ENCODE measurements around the gene C19orf44. TPM values are rescaled to one million over a fixed set of nuclear protein-coding genes. Genes with fewer than 3 reads are reported as not detected.
"Not testable (repeated sequence)": the region's sequence is repeated elsewhere in the genome, so short reads cannot be mapped to it uniquely, and the experiment has no call there.

The C19orf44 gene
- polyA plus RNA-seq, 1 experiment = 2.3 TPM

DNA sequence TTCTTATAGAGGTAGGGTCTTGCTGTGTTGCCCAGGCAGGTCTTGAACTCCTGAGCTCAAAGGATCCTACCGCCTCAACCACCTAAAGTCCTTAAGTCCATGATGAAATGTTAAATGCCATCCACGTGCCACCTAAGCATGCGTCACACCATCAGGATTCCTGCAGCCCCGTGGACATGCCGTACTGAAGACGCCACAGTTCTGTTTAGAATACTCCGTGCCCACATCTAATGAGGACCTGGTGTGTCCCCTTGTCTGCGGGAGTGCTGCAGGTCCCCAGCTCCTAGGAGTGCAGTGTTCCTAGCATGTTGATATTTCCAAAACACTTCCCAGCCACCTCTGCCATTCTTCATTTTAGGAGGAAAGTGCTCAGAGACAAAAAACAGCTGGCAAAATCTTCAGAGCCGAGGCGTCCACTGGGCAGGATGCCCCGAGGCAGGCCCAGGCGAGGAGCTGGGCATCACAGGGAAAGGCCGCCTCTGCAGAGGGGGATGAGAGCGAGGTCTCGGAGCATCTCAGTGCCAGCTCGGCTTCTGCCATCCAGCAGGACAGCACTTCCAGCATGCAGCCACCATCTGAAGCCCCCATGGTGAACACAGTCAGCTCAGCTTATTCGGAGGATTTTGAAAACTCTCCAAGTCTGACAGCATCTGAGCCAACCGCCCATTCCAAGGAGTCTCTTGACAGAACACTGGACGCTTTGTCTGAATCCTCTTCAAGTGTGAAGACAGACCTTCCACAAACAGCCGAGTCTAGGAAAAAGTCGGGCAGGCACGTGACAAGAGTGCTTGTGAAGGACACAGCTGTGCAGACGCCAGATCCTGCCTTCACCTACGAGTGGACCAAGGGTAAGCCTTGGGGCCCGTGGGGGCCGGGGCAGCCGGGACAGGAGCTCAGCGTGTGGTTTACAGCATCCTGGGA, 13.2 kb downstream of the C19orf44 start:
- no peaks in the 10 kb centered on the region for H3K27me3 ChIP-seq (ENCODE audit: control insufficient read depth, insufficient read depth, low read length)
- ChIA-PET POLR2A (interaction anchor here (0.7 to 1.2 kb wide), 3 partner anchors 13 to 32 kb away, joined by 3 to 4 read pairs (median 3); partner anchors contain the start of genes C19orf44 and CALR3), CTCF (interaction anchor here (1.2 kb wide), 1 partner anchor 92 kb away, joined by 4 read pairs; no protein-coding TSS in a partner anchor)
- no peak overlapping the region for H3K4me3 ChIP-seq (ENCODE audit: low read depth, low read length)
- TF ChIP-seq, protein P1, sequence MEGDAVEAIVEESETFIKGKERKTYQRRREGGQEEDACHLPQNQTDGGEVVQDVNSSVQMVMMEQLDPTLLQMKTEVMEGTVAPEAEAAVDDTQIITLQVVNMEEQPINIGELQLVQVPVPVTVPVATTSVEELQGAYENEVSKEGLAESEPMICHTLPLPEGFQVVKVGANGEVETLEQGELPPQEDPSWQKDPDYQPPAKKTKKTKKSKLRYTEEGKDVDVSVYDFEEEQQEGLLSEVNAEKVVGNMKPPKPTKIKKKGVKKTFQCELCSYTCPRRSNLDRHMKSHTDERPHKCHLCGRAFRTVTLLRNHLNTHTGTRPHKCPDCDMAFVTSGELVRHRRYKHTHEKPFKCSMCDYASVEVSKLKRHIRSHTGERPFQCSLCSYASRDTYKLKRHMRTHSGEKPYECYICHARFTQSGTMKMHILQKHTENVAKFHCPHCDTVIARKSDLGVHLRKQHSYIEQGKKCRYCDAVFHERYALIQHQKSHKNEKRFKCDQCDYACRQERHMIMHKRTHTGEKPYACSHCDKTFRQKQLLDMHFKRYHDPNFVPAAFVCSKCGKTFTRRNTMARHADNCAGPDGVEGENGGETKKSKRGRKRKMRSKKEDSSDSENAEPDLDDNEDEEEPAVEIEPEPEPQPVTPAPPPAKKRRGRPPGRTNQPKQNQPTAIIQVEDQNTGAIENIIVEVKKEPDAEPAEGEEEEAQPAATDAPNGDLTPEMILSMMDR (IDR thresholded peaks at IDR 0.05; ENCODE audit: low read depth, low read length) = no peak
- H3K27ac ChIP-seq (ENCODE audit: low read depth, low read length) = peak overlapping the region; percentile 68
- DNase-seq (ENCODE audit: low read depth, low spot score) = peak; percentile 20
- no peaks in the 10 kb centered on the region for H3K9me3 ChIP-seq (ENCODE audit: control insufficient read depth, insufficient read depth, low read length)

- H3K4me3 ChIP-seq (ENCODE audit: low read depth, low read length); CTCF ChIA-PET; H3K9me3 ChIP-seq (ENCODE audit: control insufficient read depth, insufficient read depth, low read length); H3K27ac ChIP-seq (ENCODE audit: low read depth, low read length); DNase-seq (ENCODE audit: low read depth, low spot score); H3K27me3 ChIP-seq (ENCODE audit: control insufficient read depth, insufficient read depth, low read length); POLR2A ChIA-PET: not testable (repeated sequence)
Observed at GRCh38 chr19:16512611-16513010, 16.4 kb downstream of the C19orf44 start.

- ChIA-PET POLR2A (interaction anchor here (1.0 kb wide), 1 partner anchor 18 kb away, joined by 4 read pairs; the partner anchor contains the start of genes C19orf44 and CALR3), CTCF (no interaction called here)
- Histone ChIP-seq H3K27ac (ENCODE audit: low read depth, low read length) (no peak overlapping the region), H3K9me3 (ENCODE audit: control insufficient read depth, insufficient read depth, low read length) (no peaks in the 10 kb centered on the region; the same call in 1 of the 2 replicates), H3K27me3 (ENCODE audit: control insufficient read depth, insufficient read depth, low read length) (no peaks in the 10 kb centered on the region), H3K4me3 (ENCODE audit: low read depth, low read length) (no peak overlapping the region)
- TF ChIP-seq, protein P1 (IDR thresholded peaks at IDR 0.05; ENCODE audit: low read depth, low read length) = no peak
- DNase-seq (ENCODE audit: low read depth, low spot score) = no peak
Observed at GRCh38 chr19:16514383-16515019, 18.3 kb downstream of the C19orf44 start.

DNA sequence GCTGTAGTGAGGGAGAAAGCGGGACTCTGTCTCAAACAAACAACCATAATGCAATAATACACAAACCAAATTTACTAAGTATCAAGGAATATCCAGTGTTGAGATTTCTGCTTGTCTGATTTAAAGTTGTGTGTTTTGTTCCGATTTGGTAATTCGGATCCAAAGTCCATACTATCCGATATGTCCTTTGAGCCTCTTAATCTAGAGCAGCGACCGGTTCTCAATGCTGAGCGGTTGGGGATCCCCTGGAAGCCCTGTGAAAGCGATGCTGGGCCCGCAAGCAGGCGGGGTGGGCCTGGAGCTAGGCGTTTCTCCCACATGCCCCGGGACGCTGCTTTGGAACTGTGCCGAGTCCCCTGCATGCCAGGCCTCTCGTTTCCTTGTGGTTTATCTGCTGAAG, 20.2 kb downstream of the C19orf44 start:
- no peaks in the 10 kb centered on the region; the same call in 1 of the 2 replicates for H3K9me3 ChIP-seq (ENCODE audit: control insufficient read depth, insufficient read depth, low read length)
- CTCF ChIA-PET = interaction anchor here (0.6 kb wide), 1 partner anchor 75 kb away, joined by 4 read pairs; no protein-coding TSS in a partner anchor
- no peak overlapping the region for H3K27ac ChIP-seq (ENCODE audit: low read depth, low read length)
- POLR2A ChIA-PET = no interaction called here
- no peak for DNase-seq (ENCODE audit: low read depth, low spot score)
- H3K4me3 ChIP-seq (ENCODE audit: low read depth, low read length) = no peak overlapping the region
- TF ChIP-seq, protein P1 (IDR thresholded peaks at IDR 0.05; ENCODE audit: low read depth, low read length) = no peak
- H3K27me3 ChIP-seq (ENCODE audit: control insufficient read depth, insufficient read depth, low read length) = no peaks in the 10 kb centered on the region

DNA sequence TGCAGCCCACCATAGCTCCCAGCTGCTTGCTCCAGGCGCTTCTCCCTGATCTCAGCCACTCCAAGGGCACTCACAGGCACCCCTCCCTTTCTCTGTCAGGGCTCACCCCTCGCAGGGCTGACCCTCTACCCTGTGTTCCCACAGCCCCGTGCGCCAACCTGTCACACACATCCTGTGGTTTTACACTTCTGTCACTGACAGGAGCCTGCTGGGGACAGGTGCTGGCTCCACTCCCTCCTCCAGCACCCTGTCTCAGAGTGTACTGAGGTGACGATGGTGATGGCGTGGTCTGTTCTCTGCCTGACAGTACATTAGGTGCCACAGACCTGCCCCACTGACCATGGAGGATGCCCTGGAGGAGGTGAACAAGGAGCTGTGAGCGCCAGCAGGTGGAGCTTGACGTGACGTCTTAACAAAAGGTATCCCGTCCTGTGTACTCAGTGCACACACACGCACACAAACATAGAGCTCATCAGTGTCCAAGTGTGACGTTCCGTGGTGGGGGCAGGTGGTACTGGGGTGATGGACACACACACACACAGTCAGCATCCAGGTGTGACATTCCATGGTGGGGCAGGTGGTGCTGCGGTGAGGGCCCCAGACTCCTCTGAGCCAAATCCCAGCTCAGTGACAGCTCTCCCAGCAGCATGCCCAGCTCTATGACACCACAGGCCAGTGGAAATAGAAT, 20.9 kb downstream of the C19orf44 start:
- Histone ChIP-seq H3K4me3 (ENCODE audit: low read depth, low read length) (no peak overlapping the region), H3K9me3 (ENCODE audit: control insufficient read depth, insufficient read depth, low read length) (no peaks in the 10 kb centered on the region; the same call in 1 of the 2 replicates), H3K27ac (ENCODE audit: low read depth, low read length) (no peak overlapping the region), H3K27me3 (ENCODE audit: control insufficient read depth, insufficient read depth, low read length) (no peaks in the 10 kb centered on the region)
- DNase-seq (ENCODE audit: low read depth, low spot score) = no peak
- CTCF ChIA-PET = no interaction called here
- TF ChIP-seq, protein P1 (IDR thresholded peaks at IDR 0.05; ENCODE audit: low read depth, low read length) = no peak
- POLR2A ChIA-PET = interaction anchor here (0.6 kb wide), 1 partner anchor 27 kb away, joined by 3 read pairs; no protein-coding TSS in a partner anchor
